ENCODE data around the gene CLK2. TPM values are rescaled to one million over a fixed set of nuclear protein-coding genes. Genes with fewer than 3 reads are reported as not detected.

CLK2 gene
- total and polyA plus RNA-seq, 2 of the 8 experiments (the other 6 are each of a cell fraction or from before 2014, with no cell fraction given) = 62.2 to 76.0 TPM

Other genes with a start within 250 kb of the CLK2 start
- 0.43 TPM in 1 of 2 replicates, not detected in the other for gene DCST2, start 239.7 kb downstream of the CLK2 start, total RNA-seq (2021; fragmentation: NEBNext Ultra II Directional; extraction: Animal tissue kit (Norgen Biotek cat#: 25700))
- gene DCST2, start 239.7 kb downstream of the CLK2 start, polyA plus RNA-seq (2011; rRNA removed) = 1.7 and 2.1 TPM in 2 replicates
- gene DCST1, start 239.7 kb downstream of the CLK2 start, total RNA-seq (2021; fragmentation: NEBNext Ultra II Directional; extraction: Animal tissue kit (Norgen Biotek cat#: 25700)) = not detected in 2 replicates
- 0.03 TPM in 1 of 2 replicates, not detected in the other for gene DCST1, start 239.7 kb downstream of the CLK2 start, polyA plus RNA-seq (2011; rRNA removed)
- 32.2 and 32.9 TPM in 2 replicates for gene ADAM15, start 222.2 kb downstream of the CLK2 start, total RNA-seq (2021; fragmentation: NEBNext Ultra II Directional; extraction: Animal tissue kit (Norgen Biotek cat#: 25700))
- gene ADAM15, start 222.2 kb downstream of the CLK2 start, polyA plus RNA-seq (2011; rRNA removed) = 37.6 and 51.2 TPM in 2 replicates
- 18.5 and 21.9 TPM in 2 replicates for gene EFNA4, start 209.8 kb downstream of the CLK2 start, total RNA-seq (2021; fragmentation: NEBNext Ultra II Directional; extraction: Animal tissue kit (Norgen Biotek cat#: 25700))
- gene EFNA4, start 209.8 kb downstream of the CLK2 start, polyA plus RNA-seq (2011; rRNA removed) = 23.2 and 23.9 TPM in 2 replicates
- 10.8 and 11.6 TPM in 2 replicates for gene EFNA3, start 194.7 kb downstream of the CLK2 start, total RNA-seq (2021; fragmentation: NEBNext Ultra II Directional; extraction: Animal tissue kit (Norgen Biotek cat#: 25700))
- 13.8 and 18.7 TPM in 2 replicates for gene EFNA3, start 194.7 kb downstream of the CLK2 start, polyA plus RNA-seq (2011; rRNA removed)
- gene EFNA1, start 145.6 kb downstream of the CLK2 start, total RNA-seq (2021; fragmentation: NEBNext Ultra II Directional; extraction: Animal tissue kit (Norgen Biotek cat#: 25700)) = 4.0 and 4.9 TPM in 2 replicates
- gene EFNA1, start 145.6 kb downstream of the CLK2 start, polyA plus RNA-seq (2011; rRNA removed) = 11.8 and 14.6 TPM in 2 replicates
- gene SLC50A1, start 137.7 kb downstream of the CLK2 start, total RNA-seq (2021; fragmentation: NEBNext Ultra II Directional; extraction: Animal tissue kit (Norgen Biotek cat#: 25700)) = 36.5 and 41.6 TPM in 2 replicates
- gene SLC50A1, start 137.7 kb downstream of the CLK2 start, polyA plus RNA-seq (2011; rRNA removed) = 80.7 and 90.8 TPM in 2 replicates
- 44.8 and 49.3 TPM in 2 replicates for gene DPM3, start 133.0 kb downstream of the CLK2 start, total RNA-seq (2021; fragmentation: NEBNext Ultra II Directional; extraction: Animal tissue kit (Norgen Biotek cat#: 25700))
- 227 and 349 TPM in 2 replicates for gene DPM3, start 133.0 kb downstream of the CLK2 start, polyA plus RNA-seq (2011; rRNA removed)
- 146 TPM in 2 replicates for gene KRTCAP2, start 100.2 kb downstream of the CLK2 start, total RNA-seq (2021; fragmentation: NEBNext Ultra II Directional; extraction: Animal tissue kit (Norgen Biotek cat#: 25700))
- gene KRTCAP2, start 100.2 kb downstream of the CLK2 start, polyA plus RNA-seq (2011; rRNA removed) = 317 and 419 TPM in 2 replicates
- gene TRIM46, start 99.7 kb downstream of the CLK2 start, total RNA-seq (2021; fragmentation: NEBNext Ultra II Directional; extraction: Animal tissue kit (Norgen Biotek cat#: 25700)) = 15.0 and 15.5 TPM in 2 replicates
- gene TRIM46, start 99.7 kb downstream of the CLK2 start, polyA plus RNA-seq (2011; rRNA removed) = 21.6 and 34.7 TPM in 2 replicates
- gene THBS3, start 65.6 kb downstream of the CLK2 start, total RNA-seq (2021; fragmentation: NEBNext Ultra II Directional; extraction: Animal tissue kit (Norgen Biotek cat#: 25700)) = 2.6 and 3.0 TPM in 2 replicates
- 3.5 and 5.0 TPM in 2 replicates for gene THBS3, start 65.6 kb downstream of the CLK2 start, polyA plus RNA-seq (2011; rRNA removed)
- 47.9 and 55.0 TPM in 2 replicates for gene MTX1, start 64.8 kb downstream of the CLK2 start, total RNA-seq (2021; fragmentation: NEBNext Ultra II Directional; extraction: Animal tissue kit (Norgen Biotek cat#: 25700))
- 131 and 161 TPM in 2 replicates for gene MTX1, start 64.8 kb downstream of the CLK2 start, polyA plus RNA-seq (2011; rRNA removed)
- gene ENTREP3, start 18.0 kb downstream of the CLK2 start, total RNA-seq (2021; fragmentation: NEBNext Ultra II Directional; extraction: Animal tissue kit (Norgen Biotek cat#: 25700)) = 52.2 and 55.4 TPM in 2 replicates
- gene ENTREP3, start 18.0 kb downstream of the CLK2 start, polyA plus RNA-seq (2011; rRNA removed) = 22.8 and 39.1 TPM in 2 replicates
- 48.9 and 50.0 TPM in 2 replicates for gene SCAMP3, start 11.1 kb downstream of the CLK2 start, total RNA-seq (2021; fragmentation: NEBNext Ultra II Directional; extraction: Animal tissue kit (Norgen Biotek cat#: 25700))
- 143 and 151 TPM in 2 replicates for gene SCAMP3, start 11.1 kb downstream of the CLK2 start, polyA plus RNA-seq (2011; rRNA removed)
- 5.5 and 6.4 TPM in 2 replicates for gene HCN3, start 4.0 kb upstream of the CLK2 start, total RNA-seq (2021; fragmentation: NEBNext Ultra II Directional; extraction: Animal tissue kit (Norgen Biotek cat#: 25700))
- 7.3 and 8.8 TPM in 2 replicates for gene HCN3, start 4.0 kb upstream of the CLK2 start, polyA plus RNA-seq (2011; rRNA removed)
- 2.3 and 2.4 TPM in 2 replicates for gene PKLR, start 27.9 kb upstream of the CLK2 start, total RNA-seq (2021; fragmentation: NEBNext Ultra II Directional; extraction: Animal tissue kit (Norgen Biotek cat#: 25700))
- gene PKLR, start 27.9 kb upstream of the CLK2 start, polyA plus RNA-seq (2011; rRNA removed) = 7.5 and 9.9 TPM in 2 replicates
- gene FDPS, start 35.4 kb upstream of the CLK2 start, total RNA-seq (2021; fragmentation: NEBNext Ultra II Directional; extraction: Animal tissue kit (Norgen Biotek cat#: 25700)) = 368 and 370 TPM in 2 replicates
- 234 and 267 TPM in 2 replicates for gene FDPS, start 35.4 kb upstream of the CLK2 start, polyA plus RNA-seq (2011; rRNA removed)
- 54.6 and 59.8 TPM in 2 replicates for gene RUSC1, start 47.4 kb upstream of the CLK2 start, total RNA-seq (2021; fragmentation: NEBNext Ultra II Directional; extraction: Animal tissue kit (Norgen Biotek cat#: 25700))
- gene RUSC1, start 47.4 kb upstream of the CLK2 start, polyA plus RNA-seq (2011; rRNA removed) = 90.4 and 117 TPM in 2 replicates

Data from H1 (cell line).